GM18520 (cell line): ENCODE measurements around the gene WWOX.
"Not testable (repeated sequence)": the region's sequence is repeated elsewhere in the genome, so short reads cannot be mapped to it uniquely, and the experiment has no call there.

ENCODE experiments used
- ATAC-seq: cut with Tn5 transposase; IDR thresholded peaks from one replicate; pipeline ENCODE4 v1.9.1; 2021; ENCODE audit not compliant: unreplicated experiment

WWOX gene

DNA sequence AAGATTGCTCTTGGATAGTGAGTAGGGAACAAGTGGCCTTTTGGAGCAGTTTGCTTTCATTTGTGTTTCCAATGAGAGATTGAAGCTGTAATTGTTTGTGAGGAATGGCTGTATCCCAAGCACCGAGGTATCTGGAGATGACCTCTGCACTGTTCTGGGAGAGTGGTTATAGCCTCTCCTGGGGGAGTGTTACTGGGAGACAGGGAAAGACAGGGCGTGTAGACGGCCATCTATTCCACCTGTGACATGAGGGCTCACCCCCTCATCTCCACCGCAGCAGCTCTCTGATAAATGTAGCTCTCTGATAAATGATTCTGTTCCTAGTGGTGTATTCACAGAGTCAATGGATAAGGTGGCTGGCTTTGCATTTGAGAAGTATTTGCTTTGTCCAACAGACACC lies 1107.4 kb downstream of the WWOX start:
- ATAC-seq = no peak

DNA sequence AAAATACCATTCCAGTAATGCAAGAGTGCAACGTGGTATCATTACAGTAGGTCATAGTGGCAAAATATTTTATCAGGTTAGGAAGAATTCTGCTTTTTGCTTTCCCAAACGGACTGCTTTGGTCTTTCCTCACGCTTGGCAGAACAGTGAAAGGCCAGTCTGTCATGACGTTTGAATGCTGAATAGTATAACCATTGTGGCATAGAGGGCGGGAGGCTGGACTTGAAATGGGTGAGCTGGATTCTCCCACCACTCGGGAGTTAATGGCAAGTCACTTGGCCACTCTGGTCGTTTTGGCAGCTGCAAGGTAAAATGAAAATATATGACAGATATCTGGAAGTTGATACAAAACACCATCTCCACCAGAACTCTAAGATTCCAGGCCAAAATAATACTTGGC lies 1109.9 kb downstream of the WWOX start:
- ATAC-seq = no peak

DNA sequence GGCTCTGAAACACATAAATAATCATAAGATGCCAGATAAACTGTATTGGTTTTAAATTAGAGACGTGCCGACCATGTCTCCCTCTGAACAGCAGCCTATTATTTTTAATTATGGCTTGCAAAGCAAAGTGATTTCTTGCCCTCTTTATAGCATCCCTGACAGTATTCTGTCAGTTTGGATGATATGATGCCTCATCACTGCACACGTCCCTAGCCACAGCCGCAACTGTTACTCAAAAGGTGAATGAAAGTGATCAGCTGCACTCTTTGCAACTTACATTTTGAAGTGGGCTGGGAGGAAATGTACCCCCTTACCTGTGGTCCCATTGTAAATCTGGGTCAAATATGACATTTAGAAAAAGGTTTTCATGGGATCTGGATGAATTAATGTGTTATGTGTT lies 1111.2 kb downstream of the WWOX start:
- no peak for ATAC-seq

DNA sequence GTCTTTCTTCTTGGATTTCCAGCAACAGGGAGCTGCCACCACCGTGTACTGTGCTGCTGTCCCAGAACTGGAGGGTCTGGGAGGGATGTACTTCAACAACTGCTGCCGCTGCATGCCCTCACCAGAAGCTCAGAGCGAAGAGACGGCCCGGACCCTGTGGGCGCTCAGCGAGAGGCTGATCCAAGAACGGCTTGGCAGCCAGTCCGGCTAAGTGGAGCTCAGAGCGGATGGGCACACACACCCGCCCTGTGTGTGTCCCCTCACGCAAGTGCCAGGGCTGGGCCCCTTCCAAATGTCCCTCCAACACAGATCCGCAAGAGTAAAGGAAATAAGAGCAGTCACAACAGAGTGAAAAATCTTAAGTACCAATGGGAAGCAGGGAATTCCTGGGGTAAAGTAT lies 1112.1 kb downstream of the WWOX start:
- no peak for ATAC-seq

DNA sequence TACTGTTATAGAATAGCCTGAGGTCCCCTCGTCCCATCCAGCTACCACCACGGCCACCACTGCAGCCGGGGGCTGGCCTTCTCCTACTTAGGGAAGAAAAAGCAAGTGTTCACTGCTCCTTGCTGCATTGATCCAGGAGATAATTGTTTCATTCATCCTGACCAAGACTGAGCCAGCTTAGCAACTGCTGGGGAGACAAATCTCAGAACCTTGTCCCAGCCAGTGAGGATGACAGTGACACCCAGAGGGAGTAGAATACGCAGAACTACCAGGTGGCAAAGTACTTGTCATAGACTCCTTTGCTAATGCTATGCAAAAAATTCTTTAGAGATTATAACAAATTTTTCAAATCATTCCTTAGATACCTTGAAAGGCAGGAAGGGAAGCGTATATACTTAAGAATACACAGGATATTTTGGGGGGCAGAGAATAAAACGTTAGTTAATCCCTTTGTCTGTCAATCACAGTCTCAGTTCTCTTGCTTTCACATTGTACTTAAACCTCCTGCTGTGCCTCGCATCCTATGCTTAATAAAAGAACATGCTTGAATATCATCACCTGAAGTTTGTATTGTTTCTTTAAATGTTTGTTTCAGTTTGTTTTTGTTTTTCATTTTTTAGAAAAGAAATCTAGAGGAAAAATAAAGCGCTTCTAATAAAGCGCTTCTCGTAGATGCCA lies 1112.8 kb downstream of the WWOX start:
- no peak for ATAC-seq

GRCh38 chr16:79213214-79213613 lies 1113.8 kb downstream of the WWOX start:
- ATAC-seq = no peak

GRCh38 chr16:79215289-79215688 lies 1115.8 kb downstream of the WWOX start:
- ATAC-seq = no peak

- ATAC-seq = no peak
Observed at GRCh38 chr16:79217375-79218011, 1118.0 kb downstream of the WWOX start.

DNA sequence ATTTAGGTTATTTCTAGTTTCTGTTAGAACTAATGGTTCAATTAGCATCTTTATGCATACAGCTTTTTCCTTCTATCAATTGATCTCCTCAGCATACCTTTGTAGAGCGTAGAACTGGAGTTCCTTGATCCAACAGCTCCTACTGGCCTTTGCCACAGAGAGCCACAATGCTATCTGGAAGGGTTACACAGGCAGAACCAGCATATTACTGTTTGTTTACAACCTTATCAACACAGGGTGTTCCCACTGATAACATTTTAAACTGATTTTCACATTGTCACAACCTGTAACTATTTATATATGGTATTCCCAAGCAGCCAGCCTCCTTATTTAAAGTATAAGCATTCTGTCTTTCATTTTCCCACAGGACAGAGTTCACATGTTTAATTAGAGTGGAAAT lies 1118.9 kb downstream of the WWOX start:
- no peak for ATAC-seq

GRCh38 chr16:79225994-79226393 lies 1126.5 kb downstream of the WWOX start:
- not testable (repeated sequence) for ATAC-seq

GRCh38 chr16:79229361-79229760 lies 1129.9 kb downstream of the WWOX start:
- ATAC-seq = no peak

GRCh38 chr16:79245700-79246099 lies 1146.2 kb downstream of the WWOX start:
- not testable (repeated sequence) for ATAC-seq

DNA sequence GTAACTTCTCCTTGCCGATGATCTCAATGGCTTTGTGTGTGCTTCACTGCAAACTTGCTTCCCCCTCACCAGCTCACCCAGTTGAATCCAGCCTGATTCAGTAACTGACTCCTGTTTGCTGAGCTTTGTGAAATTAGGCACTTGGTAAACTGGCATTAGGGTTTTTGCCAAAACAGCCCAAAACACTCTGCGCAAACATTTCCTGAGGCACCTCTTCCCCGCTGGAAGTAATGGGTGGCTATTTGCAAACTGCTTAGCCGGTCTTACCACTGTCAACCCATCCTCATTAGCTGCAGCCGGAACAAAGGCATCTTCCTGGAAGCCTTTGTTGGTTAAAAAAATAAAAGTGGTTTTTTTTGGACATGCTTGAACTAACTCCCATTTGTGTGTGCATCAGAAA lies 1147.9 kb downstream of the WWOX start:
- no peak for ATAC-seq

DNA sequence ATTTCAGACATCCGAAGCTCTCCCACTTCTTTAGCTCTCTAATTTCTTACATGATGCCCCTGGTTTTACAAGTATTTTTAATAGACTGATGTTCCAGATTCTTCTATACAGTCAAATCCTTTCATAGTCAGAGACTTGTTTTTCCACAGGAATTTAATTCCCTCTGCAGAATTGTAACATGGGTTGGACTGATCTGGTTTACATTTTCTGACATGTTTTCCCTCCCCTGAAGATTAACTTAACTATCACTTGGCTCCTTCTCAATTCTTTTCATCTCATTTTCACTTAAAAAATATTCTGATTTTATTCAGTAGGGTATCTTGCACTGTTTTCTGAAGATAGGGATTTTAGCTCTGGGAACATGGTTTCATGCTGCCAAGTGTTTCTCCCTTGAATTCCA lies 1148.9 kb downstream of the WWOX start:
- no peak for ATAC-seq

DNA sequence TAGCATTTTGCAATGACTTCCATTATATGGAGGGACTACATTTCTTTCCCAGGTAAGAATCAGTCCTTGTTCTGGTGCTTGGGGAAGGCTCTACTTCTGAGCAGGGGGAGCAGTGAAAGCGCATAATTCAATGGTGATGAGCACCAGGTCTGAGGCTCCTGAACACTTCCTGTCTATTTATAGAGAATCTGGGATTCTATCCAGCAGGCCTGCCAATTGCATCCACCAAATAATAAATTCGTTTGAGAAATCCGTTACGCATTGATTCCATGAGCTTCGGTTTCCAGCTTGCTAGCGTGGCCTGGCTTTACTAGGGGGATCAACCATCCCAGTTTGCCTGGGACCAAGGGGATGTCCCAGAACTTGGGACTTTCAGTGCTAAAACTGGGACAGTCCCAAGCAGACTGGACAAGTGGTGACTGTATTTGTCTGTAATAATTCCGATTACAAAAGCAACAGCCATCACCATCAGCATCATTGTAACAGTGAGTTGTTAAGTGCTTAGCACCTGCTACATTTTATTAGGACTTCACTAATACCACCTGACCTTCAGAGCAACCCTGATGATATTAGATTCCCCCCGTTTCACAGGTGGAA lies 1151.1 kb downstream of the WWOX start:
- ATAC-seq = no peak

DNA sequence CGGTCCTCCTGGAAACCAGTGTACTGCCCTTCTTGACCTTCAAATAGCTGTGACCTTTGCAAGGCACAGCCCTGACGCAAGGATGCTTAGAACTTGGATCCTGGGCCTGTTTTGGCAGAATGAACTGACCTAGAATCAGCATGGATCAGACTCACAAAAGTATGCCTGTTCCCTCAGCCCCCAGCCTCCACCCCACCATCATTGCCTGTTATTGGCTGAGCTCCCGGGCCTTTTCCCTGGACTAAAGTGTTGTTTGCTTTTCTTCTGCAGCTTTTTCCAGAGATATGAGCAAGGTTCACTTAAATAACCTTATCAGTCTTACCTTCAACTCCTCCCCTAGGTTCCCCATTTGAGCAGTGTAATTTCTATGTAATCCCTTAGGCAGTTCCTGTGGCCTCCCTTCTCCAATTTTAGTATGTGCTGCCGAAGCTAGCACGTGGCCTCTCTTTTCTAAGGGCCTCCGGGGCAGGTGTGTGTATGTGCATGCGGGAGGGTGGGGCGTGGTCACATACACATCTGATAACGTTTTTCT lies 1153.7 kb downstream of the WWOX start:
- ATAC-seq = no peak

DNA sequence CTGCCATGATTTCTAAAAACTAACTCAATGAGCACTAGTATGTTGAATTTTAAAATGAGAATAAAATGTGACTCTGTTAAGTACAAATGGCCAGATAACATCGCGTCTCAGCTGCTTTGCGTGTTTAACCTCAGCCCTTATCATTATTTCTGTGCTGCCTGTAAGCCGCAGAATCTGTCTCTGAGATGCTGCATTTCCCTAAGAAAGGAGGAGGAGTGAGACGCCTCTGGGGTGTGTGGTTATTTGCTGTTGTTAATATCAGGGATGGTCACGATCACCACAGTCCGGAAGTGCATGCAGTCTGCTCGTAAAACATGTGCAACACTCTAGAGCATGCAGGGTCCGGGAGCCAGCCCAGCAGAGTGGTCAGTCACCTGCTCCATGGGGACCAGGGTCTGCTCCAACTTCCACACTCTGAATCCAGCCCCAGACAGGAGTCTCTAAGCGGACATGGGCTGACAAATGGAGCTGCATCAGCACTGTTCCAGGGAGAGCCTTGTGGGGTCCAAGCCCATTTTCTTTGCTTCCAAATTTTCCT lies 1158.6 kb downstream of the WWOX start:
- no peak for ATAC-seq

- ATAC-seq = not testable (repeated sequence)
Observed at GRCh38 chr16:79260890-79261289, 1161.4 kb downstream of the WWOX start.

DNA sequence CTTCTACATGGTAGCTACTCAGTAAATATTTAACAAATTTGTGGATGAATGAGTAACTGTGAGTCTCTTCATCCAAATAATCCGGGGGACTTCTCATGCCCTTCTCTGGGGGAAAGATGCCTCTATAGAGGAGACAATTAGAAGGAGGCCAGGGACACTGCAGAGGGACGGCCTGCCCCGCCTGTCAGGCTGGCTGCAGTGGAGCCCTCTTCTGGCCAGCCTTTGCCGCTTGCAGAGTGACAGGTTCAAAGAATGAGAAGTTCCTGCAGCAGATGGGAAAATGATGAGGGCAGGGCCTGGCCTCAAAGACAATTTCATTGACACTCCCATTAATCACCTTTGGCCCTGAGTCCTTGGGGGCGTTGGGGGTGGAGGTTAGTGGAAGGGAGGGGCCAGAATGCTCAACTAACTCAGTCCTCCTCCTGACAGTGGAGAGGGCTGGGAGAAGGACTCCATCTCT lies 1162.1 kb downstream of the WWOX start:
- no peak for ATAC-seq

- ATAC-seq = no peak
Observed at GRCh38 chr16:79261944-79262552, 1162.6 kb downstream of the WWOX start.
